Left lung (tissue), 10 donors: Measurements from ENCODE around the gene IPPK. TPM values are rescaled to one million over a fixed set of nuclear protein-coding genes. Genes with fewer than 3 reads are reported as not detected.
"Not testable (repeated sequence)": the region's sequence is repeated elsewhere in the genome, so short reads cannot be mapped to it uniquely, and the experiment has no call there.

Experiments
- ATAC-seq: fragments of 200-7000 bp; cut with Tn5 transposase; one replicate; pipeline ENCODE4 v1.9.1; 2020; ENCODE audit warnings: moderate library complexity
- DNase-seq, 4 donors: peaks; one replicate each; pipeline ENCODE4 v3.0.0-alpha.2; 2013 to 2020
- H3K27ac ChIP-seq, 2 donors: fragments of 200-600 bp; sonication (generic) in 1 of 2; one replicate each; pipeline versions ENCODE4 v1.5.0 to v1.8.0; 2020 to 2021
- H3K27me3 ChIP-seq, 2 donors: fragments of 200-600 bp; sonication (generic) in 1 of 2; one replicate each; pipeline versions ENCODE4 v1.5.0 to v1.8.0; 2020 to 2021
- H3K36me3 ChIP-seq, 2 donors: fragments of 200-600 bp; sonication (generic) in 1 of 2; one replicate each; pipeline versions ENCODE4 v1.5.0 to v1.8.0; 2020 to 2021
- H3K4me1 ChIP-seq, 2 donors: fragments of 200-600 bp; one replicate each; pipeline ENCODE4 v1.8.0; 2021
- H3K4me3 ChIP-seq, 2 donors: fragments of 200-600 bp; sonication (generic) in 1 of 2; one replicate each; pipeline versions ENCODE4 v1.5.0 to v1.8.0; 2020 to 2021; ENCODE audit warnings: mild to moderate bottlenecking in 1 of 2
- H3K9me3 ChIP-seq, 2 donors: fragments of 200-600 bp; sonication (generic) in 1 of 2; one replicate each; pipeline versions ENCODE4 v1.5.0 to v1.8.0; 2020 to 2021
- CTCF ChIP-seq, 2 donors: fragments of 200-600 bp; sonication (generic) in 1 of 2; IDR thresholded peaks; one replicate each; pipeline versions ENCODE4 v1.5.0 to v1.8.0; 2021; ENCODE audit warnings: antibody characterized with exemption in 2 of 2
- intact Hi-C, 2 donors: fragments of 100-400 bp; cut with DNase I; formaldehyde crosslinking; loops; one replicate each; pipeline versions ENCODE4 v1.11.2 to v1.14.2; 2022
- polyA plus RNA-seq, 6 donors: library from polyadenylated mRNA; unstranded; fragments of 120-200 nt; gene quantifications; one replicate each; pipeline ENCODE4 v1.2.1, GENCODE V29; 2013; ENCODE audit not compliant: insufficient read length in 6 of 6
- total RNA-seq, 2 donors: library from RNA; stranded (reverse); fragmentation: NEBNext Ultra II Directional; extraction: Animal tissue kit (Norgen Biotek cat#: 25700); gene quantifications; one replicate each; pipeline ENCODE4 v1.2.1, GENCODE V29; 2021
- donor health status: DM: no; HTN: yes; CAD: no.
- donor health status: DM: no; HTN: no; CAD: no.

The IPPK gene
- total and polyA plus RNA-seq, 8 donors, result 6.5 to 10.8 (median 8.7) TPM

- TF ChIP-seq CTCF (IDR thresholded peaks at IDR 0.05), result no peak
- ATAC-seq (no peak), DNase-seq (peak in 1 of 4 donors; percentile 50)
- no peaks in the 10 kb centered on the region for H3K9me3 ChIP-seq
- no peak overlapping the region for H3K4me3 ChIP-seq
- intact Hi-C loops, result no loop called here
- peaks cover 0 to 94% of the 10 kb centered on the region in 2 donors for H3K36me3 ChIP-seq
- H3K27ac ChIP-seq, result no peak overlapping the region
- H3K27me3 ChIP-seq, result no peaks in the 10 kb centered on the region
- no peaks in the 10 kb centered on the region for H3K4me1 ChIP-seq
Observed at GRCh38 chr9:92633614-92634278, 36.2 kb downstream of the IPPK start.

- peak in 1 of 4 donors; percentile 60 for DNase-seq
- no peak for ATAC-seq
- H3K4me1 ChIP-seq, result no peaks in the 10 kb centered on the region
- no peaks in the 10 kb centered on the region for H3K27me3 ChIP-seq
- no peaks in the 10 kb centered on the region for H3K9me3 ChIP-seq
- H3K4me3 ChIP-seq, result no peak overlapping the region
- no peak overlapping the region for H3K27ac ChIP-seq
- intact Hi-C loops, result no loop called here
- no peak for TF ChIP-seq CTCF (IDR thresholded peaks at IDR 0.05)
- H3K36me3 ChIP-seq, result peaks cover 0 to 92% of the 10 kb centered on the region in 2 donors
Observed at GRCh38 chr9:92632641-92633040, 37.3 kb downstream of the IPPK start.

GRCh38 chr9:92631452-92632343, 38.2 kb downstream of the IPPK start:
- no peaks in the 10 kb centered on the region for H3K9me3 ChIP-seq
- intact Hi-C loops, result no loop called here
- no peaks in the 10 kb centered on the region for H3K27me3 ChIP-seq
- ATAC-seq (no peak), DNase-seq (peak in 1 of 4 donors; percentile 6)
- H3K36me3 ChIP-seq, result peaks cover 0 to 83% of the 10 kb centered on the region in 2 donors
- no peaks in the 10 kb centered on the region for H3K4me1 ChIP-seq
- H3K4me3 ChIP-seq, result no peak overlapping the region
- no peak for TF ChIP-seq CTCF (IDR thresholded peaks at IDR 0.05)
- H3K27ac ChIP-seq, result no peak overlapping the region

- no peaks in the 10 kb centered on the region for H3K4me1 ChIP-seq
- intact Hi-C loops, result no loop called here
- TF ChIP-seq CTCF (IDR thresholded peaks at IDR 0.05), result no peak
- H3K4me3 ChIP-seq, result no peak overlapping the region
- no peaks in the 10 kb centered on the region for H3K27me3 ChIP-seq
- H3K27ac ChIP-seq, result no peak overlapping the region
- ATAC-seq, result no peak
- peaks cover 0 to 74% of the 10 kb centered on the region in 2 donors for H3K36me3 ChIP-seq
- no peaks in the 10 kb centered on the region for H3K9me3 ChIP-seq
- DNase-seq, result no peak
Observed at GRCh38 chr9:92627651-92628050, 42.3 kb downstream of the IPPK start.

- no peak for DNase-seq
- ATAC-seq, result no peak
- peaks cover 0 to 65% of the 10 kb centered on the region in 2 donors for H3K36me3 ChIP-seq
- no peaks in the 10 kb centered on the region for H3K4me1 ChIP-seq
- no peak for TF ChIP-seq CTCF (IDR thresholded peaks at IDR 0.05)
- H3K4me3 ChIP-seq, result no peak overlapping the region
- no peaks in the 10 kb centered on the region for H3K27me3 ChIP-seq
- no peak overlapping the region for H3K27ac ChIP-seq
- no peaks in the 10 kb centered on the region for H3K9me3 ChIP-seq
- intact Hi-C loops, result no loop called here
Observed at GRCh38 chr9:92626484-92626883, 43.4 kb downstream of the IPPK start.

- H3K9me3 ChIP-seq, ATAC-seq, H3K4me3 ChIP-seq, intact Hi-C loops, H3K4me1 ChIP-seq, H3K27me3 ChIP-seq, DNase-seq, H3K27ac ChIP-seq: not testable (repeated sequence)
- H3K36me3 ChIP-seq, result peaks cover 0 to 64% of the 10 kb centered on the region in 2 donors
Observed at GRCh38 chr9:92623936-92624335, 46.0 kb downstream of the IPPK start.
